Lung (tissue), 12 donors: Measurements from ENCODE around the gene TMEM47. TPM values are rescaled to one million over a fixed set of nuclear protein-coding genes. Genes with fewer than 3 reads are reported as not detected.
A peak's percentile ranks its signal among the peaks of the same experiment; 100 is the strongest.

Experiments used
- ATAC-seq: fragments of 200-7000 bp; cut with Tn5 transposase; one replicate; pipeline ENCODE4 v1.9.1; 2020; ENCODE audit warnings: moderate number of reproducible peaks; ENCODE audit not compliant: insufficient read depth, low FRiP score
- DNase-seq, 3 donors: peaks; one replicate each; pipeline ENCODE4 v3.0.0-alpha.2; 2013 to 2017
- H3K27ac ChIP-seq, 2 donors: one replicate each; pipeline ENCODE4 v1.5.1; 2013; ENCODE audit warnings: mild to moderate bottlenecking in 2 of 2, moderate library complexity in 2 of 2, control low read depth in 1 of 2, inconsistent platforms in 1 of 2, low read depth in 1 of 2, low read length in 1 of 2
- H3K27me3 ChIP-seq, 3 donors: one replicate each; pipeline ENCODE4 v1.5.1; 2013; ENCODE audit warnings: low read length in 2 of 3; ENCODE audit not compliant: control insufficient read depth in 3 of 3, insufficient read depth in 3 of 3
- H3K36me3 ChIP-seq, 4 donors: one replicate each; pipeline ENCODE4 v1.5.1; 2013; ENCODE audit warnings: low read length in 4 of 4, mild to moderate bottlenecking in 1 of 4, moderate library complexity in 1 of 4; ENCODE audit not compliant: control insufficient read depth in 4 of 4, insufficient read depth in 4 of 4
- H3K4me1 ChIP-seq, 5 donors: one replicate each; pipeline ENCODE4 v1.5.1; 2013; ENCODE audit warnings: low read length in 5 of 5, mild to moderate bottlenecking in 2 of 5, moderate library complexity in 1 of 5; ENCODE audit not compliant: control insufficient read depth in 5 of 5, insufficient read depth in 5 of 5
- H3K4me3 ChIP-seq: one replicate; pipeline ENCODE4 v1.5.1; 2013; ENCODE audit warnings: mild to moderate bottlenecking, control low read depth, moderate library complexity
- H3K9ac ChIP-seq, 2 donors: one replicate each; pipeline ENCODE4 v1.5.1; 2013; ENCODE audit warnings: low read length in 2 of 2, control low read depth in 1 of 2; ENCODE audit not compliant: insufficient read depth in 1 of 2
- H3K9me3 ChIP-seq, 4 donors: one replicate each; pipeline ENCODE4 v1.5.1; 2013; ENCODE audit warnings: low read length in 3 of 4, mild to moderate bottlenecking in 1 of 4, moderate library complexity in 1 of 4; ENCODE audit not compliant: control insufficient read depth in 4 of 4, insufficient read depth in 3 of 4
- CTCF ChIP-seq: IDR thresholded peaks from 2 replicates; pipeline ENCODE4 v1.5.1; 2012; ENCODE audit warnings: mild to moderate bottlenecking; ENCODE audit errors: control extremely low read depth, extremely low read depth
- WGBS, 2 donors: extraction: QIAGEN DNeasy Blood & Tissue Kit; methylation state at CpG; one replicate each; pipeline ENCODE4 v1.1.7; 2013; 5-methylcytosine and 5-hydroxymethylcytosine counted together
- polyA plus RNA-seq, 2 donors: library from polyadenylated mRNA; stranded (reverse); fragments of 200-250 nt; gene quantifications; one replicate each; pipeline ENCODE4 v1.2.1, GENCODE V29; 2013
- total RNA-seq, 2 donors: library from RNA; depleted of rRNA in 1 of 2; stranded (reverse); fragments of >200 nt in 1 of 2; gene quantifications; one replicate each; pipeline ENCODE4 v1.2.1, GENCODE V29; 2014 to 2021
- donor health status: control.
- donor health status: control.
- donor health status: Bipolar disorder and iron deficiency.
- donor health status: healthy.
- donor health status: DM: yes; HTN: yes; CAD: no.

TMEM47 gene
- total and polyA plus RNA-seq, 4 donors = 7.0 to 42.6 (median 12.4) TPM

DNA sequence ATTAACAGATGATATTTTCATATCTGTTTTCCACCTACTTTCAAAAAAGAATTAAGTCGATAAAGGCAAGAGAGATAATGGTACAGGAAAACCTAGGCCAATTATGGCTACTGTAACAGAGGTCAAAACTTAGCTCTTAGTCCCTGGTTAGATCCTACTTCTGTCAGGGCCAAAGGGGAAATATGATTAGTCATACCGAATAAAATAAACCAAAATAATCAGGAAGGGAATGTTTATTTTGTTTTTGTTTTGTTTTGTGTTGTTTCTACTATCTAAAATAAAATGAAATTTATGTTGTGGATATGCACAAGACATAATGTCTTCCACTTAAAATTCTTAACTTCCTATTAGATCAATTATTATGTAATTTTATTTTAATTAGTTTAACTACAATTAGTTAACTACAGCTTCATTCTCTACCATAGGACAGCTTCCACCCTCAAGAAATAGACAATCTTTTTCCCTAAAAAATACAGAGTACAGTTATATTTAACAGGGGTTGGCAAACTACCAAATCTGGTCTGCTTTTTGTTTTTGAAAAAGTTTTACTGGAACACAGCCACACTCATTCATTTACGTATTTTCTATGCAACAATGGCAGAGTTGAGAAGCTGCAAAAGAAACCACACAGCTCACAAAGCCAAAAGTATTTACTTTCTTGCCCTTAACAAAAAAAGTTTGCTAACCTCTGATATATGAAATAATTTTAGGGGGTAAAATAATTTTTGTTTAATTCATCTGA is 25.4 kb downstream of the TMEM47 start:
- ATAC-seq (no peak), DNase-seq (peak in 2 of 3 donors; percentile 84 to 91)
- Histone ChIP-seq H3K36me3 (peaks cover 0 to 6% (median 4%) of the 10 kb centered on the region in 4 donors), H3K4me3 (no peak overlapping the region), H3K9me3 (no peaks in the 10 kb centered on the region), H3K27me3 (peaks cover 0 to 13% (median 3%) of the 10 kb centered on the region in 3 donors), H3K27ac (no peak overlapping the region), H3K9ac (no peak overlapping the region), H3K4me1 (peaks cover 0 to 6% (median 0%) of the 10 kb centered on the region in 5 donors)
- WGBS, 2 donors = 56 to 59% methylated on average over 3 of the region's 3 CpGs
- TF ChIP-seq CTCF = no peak

DNA sequence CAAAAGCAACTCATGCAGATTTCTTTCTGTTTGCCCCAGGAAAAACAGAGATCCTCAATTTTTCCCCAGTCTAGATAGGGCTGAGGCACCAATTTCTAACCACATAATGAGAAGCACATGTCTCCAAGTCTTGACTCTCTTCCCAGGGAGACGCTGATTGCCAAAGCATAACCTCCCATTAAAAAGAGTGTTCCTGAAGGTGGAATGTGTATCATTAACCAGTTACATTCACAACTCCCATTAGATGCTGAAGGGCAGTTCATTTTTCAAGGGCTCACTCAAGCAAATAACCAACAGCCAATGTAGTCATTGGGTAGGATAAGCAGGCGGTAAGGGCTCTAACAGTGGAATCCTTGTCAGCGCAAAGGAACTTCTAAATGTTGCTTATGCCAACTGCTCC is 27.5 kb downstream of the TMEM47 start:
- peaks cover 0 to 18% (median 0%) of the 10 kb centered on the region in 3 donors for H3K27me3 ChIP-seq
- no peak for TF ChIP-seq CTCF
- 58 to 95% methylated on average over 3 of the region's 3 CpGs for WGBS, 2 donors

DNA sequence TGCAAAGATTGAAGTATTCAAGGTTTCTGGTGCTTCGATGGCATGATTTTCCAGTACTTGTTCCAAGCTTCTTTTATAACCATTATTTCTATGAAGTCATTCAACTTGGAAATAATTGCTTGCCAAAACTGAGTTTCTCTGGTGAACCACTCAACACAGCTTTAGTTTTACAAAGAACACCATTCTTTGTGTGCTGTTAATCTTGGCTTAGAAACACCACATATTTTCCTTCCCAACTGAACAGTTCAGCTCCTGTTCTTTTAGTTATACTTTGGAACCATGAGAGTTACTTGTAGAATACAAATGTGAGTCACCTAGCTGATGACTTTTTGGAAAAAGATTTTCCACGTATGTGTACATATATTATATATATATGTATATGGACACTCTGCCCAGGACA is 32.7 kb downstream of the TMEM47 start:
- Histone ChIP-seq H3K27me3 (peaks cover 0 to 8% (median 0%) of the 10 kb centered on the region in 3 donors), H3K27ac (no peak overlapping the region), H3K36me3 (no peaks in the 10 kb centered on the region), H3K9me3 (no peaks in the 10 kb centered on the region), H3K9ac (no peak overlapping the region), H3K4me3 (no peak overlapping the region), H3K4me1 (no peaks in the 10 kb centered on the region)
- 62 to 89% methylated on average over 2 of the region's 2 CpGs for WGBS, 2 donors
- DNase-seq = no peak
- ATAC-seq = no peak
- TF ChIP-seq CTCF = no peak

More for the DNA sequence above, 27.5 kb downstream of the TMEM47 start:
- no peak overlapping the region for H3K4me3 ChIP-seq
- no peak overlapping the region for H3K9ac ChIP-seq
- ATAC-seq = no peak
- H3K9me3 ChIP-seq = no peaks in the 10 kb centered on the region
- H3K36me3 ChIP-seq = peaks cover 0 to 5% (median 3%) of the 10 kb centered on the region in 4 donors
- no peak overlapping the region for H3K27ac ChIP-seq
- no peak for DNase-seq
- H3K4me1 ChIP-seq = peaks cover 0 to 6% (median 0%) of the 10 kb centered on the region in 5 donors
